Right lobe of liver (tissue), 6 donors: Measurements from ENCODE around the gene GPR156. TPM values are rescaled to one million over a fixed set of nuclear protein-coding genes. Genes with fewer than 3 reads are reported as not detected.

Experiments used
- ATAC-seq, 4 donors: fragments of 200-7000 bp; cut with Tn5 transposase; one replicate each; pipeline ENCODE4 v1.9.1; 2020; ENCODE audit warnings: mild to moderate bottlenecking in 4 of 4, moderate library complexity in 4 of 4
- DNase-seq, 3 donors: peaks; one replicate each; pipeline ENCODE4 v3.0.0-alpha.2; 2020
- H3K27ac ChIP-seq, 3 donors: fragments of 200-600 bp; one replicate each; pipeline ENCODE4 v1.8.0; 2022
- H3K27me3 ChIP-seq, 2 donors: fragments of 200-600 bp; one replicate each; pipeline ENCODE4 v1.8.0; 2022
- H3K36me3 ChIP-seq, 4 donors: fragments of 200-600 bp; sonication (generic) in 1 of 4; one replicate each; pipeline versions ENCODE4 v1.5.1 to v1.8.0; 2017 to 2022; ENCODE audit warnings: control low read depth in 1 of 4
- H3K4me1 ChIP-seq, 4 donors: fragments of 200-600 bp; sonication (generic) in 1 of 4; one replicate each; pipeline versions ENCODE4 v1.5.1 to v1.8.0; 2017 to 2022; ENCODE audit warnings: control low read depth in 1 of 4
- H3K4me3 ChIP-seq, 3 donors: fragments of 200-600 bp; one replicate each; pipeline ENCODE4 v1.8.0; 2022
- H3K9me3 ChIP-seq, 4 donors: fragments of 200-600 bp; sonication (generic) in 1 of 4; one replicate each; pipeline versions ENCODE4 v1.5.1 to v1.8.0; 2017 to 2022; ENCODE audit warnings: control low read depth in 1 of 4
- POLR2A ChIP-seq: fragments of 450-650 bp; IDR thresholded peaks from one replicate; pipeline ENCODE4 v1.6.1; 2017; ENCODE audit warnings: antibody characterized with exemption, mild to moderate bottlenecking
- WGBS: methylation state at CpG from one replicate; pipeline ENCODE4 v1.1.6; 2018; ENCODE audit warnings: low coverage, low lambda C conversion rate; ENCODE audit not compliant: insufficient coverage; ENCODE audit errors: missing lambda C conversion rate; 5-methylcytosine and 5-hydroxymethylcytosine counted together
- intact Hi-C, 2 donors: fragments of 100-400 bp; cut with DNase I; formaldehyde crosslinking; loops; one replicate each; pipeline versions ENCODE4 v1.11.2 to v1.14.1; 2022
- total RNA-seq, 6 experiments: library from RNA; depleted of rRNA in 2 of 6; stranded (reverse); fragments of >200 nt in 2 of 6; fragmentation: NEBNext Ultra II Directional in 3 of 6; extraction: Animal tissue kit (Norgen Biotek cat#: 25700) in 3 of 6; gene quantifications; one replicate each; pipeline versions ENCODE4 v1.1.0 to v1.2.4, GENCODE V29; 2016 to 2023
- TF ChIP-seq, protein P1 (sequence below), 4 donors: fragments of 200-600 bp in 3 of 4; fragments of 450-650 bp in 1 of 4; IDR thresholded peaks; one replicate each; pipeline versions ENCODE4 v1.5.1 to v1.8.0; 2016 to 2022; ENCODE audit warnings: antibody characterized with exemption in 4 of 4, mild to moderate bottlenecking in 2 of 4
- donor health status: DM: no; HTN: yes; CAD: no.
- donor health status: DM: no; HTN: no; CAD: no.
- donor health status: DM: no; HTN: no; CAD: no.
- donor health status: DM: no; HTN: yes; CAD: no.
- donor health status: DM: no; HTN: yes; CAD: no.

GPR156 gene
- total RNA-seq, 6 experiments from 2014 or later: not detected

DNA sequence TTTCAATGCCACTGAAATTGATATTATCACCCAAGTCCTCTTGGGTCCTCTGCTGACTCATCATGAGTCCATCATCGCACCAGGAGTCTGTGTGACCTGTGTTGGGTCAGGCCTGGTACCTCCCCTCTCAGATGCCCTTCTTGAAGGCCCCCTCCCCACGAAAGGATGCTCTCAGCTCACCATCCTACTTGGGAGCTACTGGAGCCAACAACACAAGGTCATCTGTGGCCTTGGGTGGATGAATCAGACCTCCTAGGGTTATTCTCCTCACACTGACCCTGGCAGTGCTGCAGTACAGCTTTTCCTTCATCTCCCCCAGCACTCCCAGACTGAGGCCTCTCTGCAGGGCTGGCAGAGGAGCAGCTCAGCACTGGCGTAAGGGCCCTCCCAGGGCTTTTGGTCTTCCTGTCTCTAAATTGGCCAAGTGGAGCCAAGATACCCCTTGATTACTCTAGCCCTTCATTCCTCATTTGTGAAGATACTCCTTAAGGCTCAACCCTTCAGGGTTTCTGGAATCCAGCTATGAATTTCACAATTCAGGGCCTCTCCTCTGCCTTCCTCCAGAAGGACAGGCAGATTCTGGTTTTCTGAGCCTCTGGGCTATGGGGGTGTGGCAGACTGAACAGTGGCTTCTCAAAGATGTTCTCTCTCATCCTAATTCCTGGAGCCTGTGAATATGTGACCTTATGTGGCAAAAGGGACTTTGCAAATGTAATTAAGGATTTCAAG lies 110.0 kb downstream of the GPR156 start:
- no peak overlapping the region for H3K4me3 ChIP-seq
- no peaks in the 10 kb centered on the region for H3K27me3 ChIP-seq
- intact Hi-C loops: no loop called here
- no peak for ATAC-seq
- no peaks in the 10 kb centered on the region for H3K4me1 ChIP-seq
- TF ChIP-seq, protein P1, sequence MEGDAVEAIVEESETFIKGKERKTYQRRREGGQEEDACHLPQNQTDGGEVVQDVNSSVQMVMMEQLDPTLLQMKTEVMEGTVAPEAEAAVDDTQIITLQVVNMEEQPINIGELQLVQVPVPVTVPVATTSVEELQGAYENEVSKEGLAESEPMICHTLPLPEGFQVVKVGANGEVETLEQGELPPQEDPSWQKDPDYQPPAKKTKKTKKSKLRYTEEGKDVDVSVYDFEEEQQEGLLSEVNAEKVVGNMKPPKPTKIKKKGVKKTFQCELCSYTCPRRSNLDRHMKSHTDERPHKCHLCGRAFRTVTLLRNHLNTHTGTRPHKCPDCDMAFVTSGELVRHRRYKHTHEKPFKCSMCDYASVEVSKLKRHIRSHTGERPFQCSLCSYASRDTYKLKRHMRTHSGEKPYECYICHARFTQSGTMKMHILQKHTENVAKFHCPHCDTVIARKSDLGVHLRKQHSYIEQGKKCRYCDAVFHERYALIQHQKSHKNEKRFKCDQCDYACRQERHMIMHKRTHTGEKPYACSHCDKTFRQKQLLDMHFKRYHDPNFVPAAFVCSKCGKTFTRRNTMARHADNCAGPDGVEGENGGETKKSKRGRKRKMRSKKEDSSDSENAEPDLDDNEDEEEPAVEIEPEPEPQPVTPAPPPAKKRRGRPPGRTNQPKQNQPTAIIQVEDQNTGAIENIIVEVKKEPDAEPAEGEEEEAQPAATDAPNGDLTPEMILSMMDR (IDR thresholded peaks at IDR 0.05): no peak
- no peak for TF ChIP-seq POLR2A
- H3K9me3 ChIP-seq: no peaks in the 10 kb centered on the region
- H3K27ac ChIP-seq: no peak overlapping the region
- no peaks in the 10 kb centered on the region for H3K36me3 ChIP-seq
- no CpG with 5 or more reads among the region's 3 CpGs for WGBS
- no peak for DNase-seq

DNA sequence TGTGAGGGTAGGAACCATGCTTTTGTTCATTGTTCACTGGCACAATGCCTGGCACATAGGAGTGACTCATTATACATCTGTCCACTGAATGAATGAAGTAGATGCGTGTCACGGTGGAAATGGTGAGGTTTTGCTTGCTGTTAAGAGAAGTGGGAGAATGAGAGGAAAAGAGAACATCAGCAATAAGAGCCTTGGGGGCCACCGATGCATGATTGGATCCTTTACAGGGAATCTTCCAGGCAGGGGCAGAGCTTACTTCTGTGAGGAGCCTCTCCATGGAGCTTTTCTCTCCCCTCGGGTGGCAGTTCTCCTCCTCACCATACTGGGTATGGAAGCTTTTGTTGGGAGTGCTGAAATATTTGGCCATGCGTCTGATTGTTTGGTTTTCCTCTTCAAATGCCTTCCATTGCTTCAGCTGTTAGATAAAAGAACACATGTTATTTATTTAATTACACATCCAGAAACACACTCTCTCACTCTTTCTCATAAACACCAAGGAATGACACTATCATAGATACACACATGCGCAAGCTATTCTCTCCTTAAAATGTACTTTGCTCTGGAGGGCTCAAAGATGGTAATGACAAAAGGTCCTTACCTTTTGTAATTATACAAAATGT lies 111.9 kb downstream of the GPR156 start:
- DNase-seq: no peak
- H3K4me3 ChIP-seq: no peak overlapping the region
- H3K9me3 ChIP-seq: no peaks in the 10 kb centered on the region
- TF ChIP-seq POLR2A: no peak
- TF ChIP-seq, protein P1 (IDR thresholded peaks at IDR 0.05): no peak
- WGBS: 85% methylated on average over 6 of the region's 6 CpGs
- ATAC-seq: no peak
- H3K36me3 ChIP-seq: no peaks in the 10 kb centered on the region
- intact Hi-C loops: no loop called here
- H3K4me1 ChIP-seq: no peaks in the 10 kb centered on the region
- H3K27me3 ChIP-seq: no peaks in the 10 kb centered on the region
- H3K27ac ChIP-seq: no peak overlapping the region

DNA sequence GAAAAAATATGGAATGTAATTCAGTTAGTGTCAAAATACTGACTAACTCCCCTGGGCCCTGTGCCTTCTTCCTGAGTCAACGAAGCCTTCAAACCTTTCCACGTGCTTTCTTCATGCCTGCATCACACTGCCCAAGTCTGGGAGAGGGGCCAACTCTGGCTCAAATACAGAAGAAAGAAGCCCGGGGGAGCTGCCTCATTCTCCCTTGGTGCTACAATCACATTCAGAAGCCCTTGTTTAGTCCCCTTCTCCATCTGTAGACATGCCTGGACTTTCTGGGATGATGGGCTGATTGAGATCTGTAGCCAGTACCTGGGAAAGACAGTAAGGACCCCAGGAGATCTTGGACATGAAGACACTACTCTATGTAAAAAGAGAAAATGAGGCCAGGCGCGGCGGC lies 113.0 kb downstream of the GPR156 start:
- no peaks in the 10 kb centered on the region for H3K9me3 ChIP-seq
- WGBS: 56% methylated on average over 5 of the region's 6 CpGs

DNA sequence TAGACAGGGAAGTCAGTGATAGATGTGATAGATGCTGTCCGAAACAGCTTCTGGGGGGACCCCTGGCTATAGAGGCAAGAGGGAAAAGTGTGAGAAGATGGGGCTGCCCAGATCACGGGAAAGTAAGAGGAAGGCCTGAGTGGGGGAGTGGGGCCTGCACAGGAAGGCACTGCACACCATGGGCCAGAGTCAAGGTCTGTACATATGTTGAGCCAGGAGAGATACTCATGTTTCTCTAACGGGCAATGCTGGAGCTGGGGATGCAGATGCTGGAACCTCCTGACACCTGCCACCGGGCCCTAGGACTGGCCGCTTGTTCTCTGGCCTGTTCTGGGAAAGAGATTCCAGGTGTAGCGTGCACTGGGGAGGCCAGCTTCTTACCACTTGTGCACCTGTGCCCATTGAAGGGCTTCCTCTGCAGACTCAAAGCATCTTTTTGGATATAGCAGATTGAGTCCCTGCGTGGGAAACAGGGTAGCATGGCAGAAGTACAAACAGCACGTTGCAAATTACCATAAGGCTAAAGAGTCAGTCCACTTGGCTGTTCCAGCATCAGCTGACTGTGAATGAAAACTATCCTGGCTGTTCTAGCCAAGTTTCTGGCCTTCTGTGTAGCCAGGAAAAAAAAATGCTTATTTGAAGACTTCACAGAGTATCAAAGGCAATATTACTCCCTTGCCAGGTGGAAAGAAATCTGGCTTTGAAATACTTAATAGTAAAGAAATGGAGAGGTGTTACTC lies 113.7 kb downstream of the GPR156 start:
- Histone ChIP-seq H3K27ac (no peak overlapping the region), H3K4me1 (no peaks in the 10 kb centered on the region), H3K36me3 (no peaks in the 10 kb centered on the region), H3K4me3 (no peak overlapping the region), H3K27me3 (no peaks in the 10 kb centered on the region), H3K9me3 (no peaks in the 10 kb centered on the region)
- WGBS: 70% methylated on average over 7 of the region's 8 CpGs
- ATAC-seq: no peak
- no peak for DNase-seq
- TF ChIP-seq POLR2A: no peak
- TF ChIP-seq, protein P1 (IDR thresholded peaks at IDR 0.05): no peak
- intact Hi-C loops: no loop called here

More for the DNA sequence above, 113.0 kb downstream of the GPR156 start:
- no peak for ATAC-seq
- Histone ChIP-seq H3K4me3 (no peak overlapping the region), H3K27ac (no peak overlapping the region), H3K4me1 (no peaks in the 10 kb centered on the region), H3K36me3 (no peaks in the 10 kb centered on the region), H3K27me3 (no peaks in the 10 kb centered on the region)
- intact Hi-C loops: no loop called here
- DNase-seq: no peak
- TF ChIP-seq POLR2A: no peak
- TF ChIP-seq, protein P1 (IDR thresholded peaks at IDR 0.05): no peak
